Prostate gland (tissue), 2 donors: Measurements from ENCODE around the gene KIF5C.
"Not testable (repeated sequence)": the region's sequence is repeated elsewhere in the genome, so short reads cannot be mapped to it uniquely, and the experiment has no call there.

Source experiments
- CTCF ChIP-seq, 4 experiments: fragments of 200-600 bp in 2 of 4; fragments of 450-650 bp in 2 of 4; sonication (generic) in 2 of 4; IDR thresholded peaks; 1 replicate in 3 of 4; 2 replicates in 1 of 4; pipeline ENCODE4 v1.5.1; 2016 to 2019; ENCODE audit warnings: antibody characterized with exemption in 4 of 4, mild to moderate bottlenecking in 2 of 4, moderate library complexity in 2 of 4
- POLR2A ChIP-seq: fragments of 450-650 bp; IDR thresholded peaks from one replicate; pipeline ENCODE4 v1.6.1; 2016; ENCODE audit warnings: antibody characterized with exemption, mild to moderate bottlenecking
- POLR2AphosphoS5 ChIP-seq: sonication (generic); formaldehyde crosslinking; IDR thresholded peaks from one replicate; pipeline ENCODE4 v1.6.1; 2017; ENCODE audit warnings: antibody characterized with exemption

GRCh38 chr2:148862478-148862877, 12.5 kb upstream of the KIF5C start:
- TF ChIP-seq CTCF (IDR thresholded peaks at IDR 0.05); POLR2A; POLR2AphosphoS5: not testable (repeated sequence)
